Tongue (tissue), 3 donors: ENCODE data around the gene JAZF1. TPM values are rescaled to one million over a fixed set of nuclear protein-coding genes. Genes with fewer than 3 reads are reported as not detected.
A peak's percentile ranks its signal among the peaks of the same experiment; 100 is the strongest.

Experiments
- DNase-seq: peaks from one replicate; pipeline ENCODE4 v3.0.0-alpha.2; 2015
- small RNA-seq: library from RNA; depleted of rRNA; stranded (forward); fragments of <200 nt; gene quantifications from one replicate; pipeline ENCODE3, GENCODE V24; 2014; ENCODE audit warnings: low replicate concordance
- total RNA-seq: library from RNA; depleted of rRNA; stranded (reverse); fragments of >200 nt; gene quantifications from one replicate; pipeline ENCODE4 v1.2.3, GENCODE V29; 2014

The JAZF1 gene
- total RNA-seq, 1 donor from 2014 or later: 30.4 TPM

- DNase-seq: no peak
Observed at GRCh38 chr7:27835376-27835775, 345.2 kb downstream of the JAZF1 start.

GRCh38 chr7:27834179-27834921, 346.2 kb downstream of the JAZF1 start:
- no peak for DNase-seq

- DNase-seq: no peak
Observed at GRCh38 chr7:27826357-27826756, 354.2 kb downstream of the JAZF1 start.

- no peak for DNase-seq
Observed at GRCh38 chr7:27825891-27826290, 354.7 kb downstream of the JAZF1 start.

GRCh38 chr7:27822245-27822644, 358.4 kb downstream of the JAZF1 start:
- no peak for DNase-seq

GRCh38 chr7:27812706-27813105, 367.9 kb downstream of the JAZF1 start:
- no peak for DNase-seq

- DNase-seq: no peak
Observed at GRCh38 chr7:27810186-27810585, 370.4 kb downstream of the JAZF1 start.

- peak; percentile 7 for DNase-seq
Observed at GRCh38 chr7:27808626-27809025, 372.0 kb downstream of the JAZF1 start.

- DNase-seq: no peak
Observed at GRCh38 chr7:27804139-27804538, 376.5 kb downstream of the JAZF1 start.

GRCh38 chr7:27802999-27803398, 377.6 kb downstream of the JAZF1 start:
- peak; percentile 5 for DNase-seq

- DNase-seq: no peak
Observed at GRCh38 chr7:27799212-27799611, 381.4 kb downstream of the JAZF1 start.

GRCh38 chr7:27795977-27796376, 384.6 kb downstream of the JAZF1 start:
- no peak for DNase-seq

GRCh38 chr7:27793780-27794179, 386.8 kb downstream of the JAZF1 start:
- DNase-seq: no peak

- DNase-seq: no peak
Observed at GRCh38 chr7:27788437-27788836, 392.2 kb downstream of the JAZF1 start.

- peak; percentile 51 for DNase-seq
Observed at GRCh38 chr7:27784399-27785053, 396.1 kb downstream of the JAZF1 start.

- DNase-seq: no peak
Observed at GRCh38 chr7:27782849-27783248, 397.7 kb downstream of the JAZF1 start.

GRCh38 chr7:27781188-27781587, 399.4 kb downstream of the JAZF1 start:
- DNase-seq: no peak

Small RNA genes within 50 kb of the gene (small RNA-seq; reads per million reads assigned to genes)
- gene RNU6-979P: not detected

Other genes with a start within 250 kb of the JAZF1 start
- gene CREB5, start 231.7 kb upstream of the JAZF1 start, total RNA-seq: 30.5 TPM